Left hindlimb (tissue), 1 donor: ENCODE data around the gene GULP1.

Experiments used
- DNase-seq: peaks from one replicate; pipeline ENCODE4 v3.0.0-alpha.2; 2018

Gene GULP1

GRCh38 chr2:188381614-188382013, 89.9 kb downstream of the GULP1 start:
- no peak for DNase-seq

DNA sequence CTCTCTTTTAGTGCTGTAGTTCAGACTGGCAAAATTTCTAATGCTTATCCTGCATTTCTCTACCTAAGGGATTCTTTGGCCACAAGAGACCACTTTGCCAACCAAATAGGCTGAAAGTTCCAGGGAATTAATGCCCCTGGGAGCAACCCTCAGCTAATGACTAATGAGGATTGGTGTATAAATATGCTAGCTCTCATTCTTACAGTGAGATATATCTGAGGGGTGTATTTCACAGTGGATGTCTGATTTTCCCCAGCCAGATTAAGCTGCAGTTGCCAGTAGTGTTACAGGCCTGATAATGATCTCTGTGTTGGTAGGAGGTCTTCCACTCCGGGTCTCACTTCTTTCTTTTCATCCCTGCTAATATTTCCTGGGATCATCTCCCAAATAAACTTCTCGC, 90.4 kb downstream of the GULP1 start:
- no peak for DNase-seq

DNA sequence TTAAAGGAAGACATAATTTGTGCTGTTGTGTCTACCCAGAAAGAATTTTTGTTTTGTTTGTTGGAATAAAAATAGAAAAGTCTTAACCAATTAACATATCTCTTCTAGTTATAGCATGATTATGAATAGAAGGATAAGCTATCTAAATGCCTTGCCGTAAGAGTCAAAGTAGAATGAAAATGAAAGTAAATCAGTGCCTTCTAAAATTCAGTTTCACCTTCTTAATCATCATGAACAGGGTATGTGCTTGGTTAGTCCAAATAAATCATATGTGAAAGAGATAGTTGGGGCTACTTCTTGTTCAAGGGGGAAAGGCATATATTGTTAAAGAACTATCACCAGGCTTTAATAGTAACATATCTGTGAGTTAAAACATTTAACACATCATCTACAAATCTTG, 91.5 kb downstream of the GULP1 start:
- no peak for DNase-seq

DNA sequence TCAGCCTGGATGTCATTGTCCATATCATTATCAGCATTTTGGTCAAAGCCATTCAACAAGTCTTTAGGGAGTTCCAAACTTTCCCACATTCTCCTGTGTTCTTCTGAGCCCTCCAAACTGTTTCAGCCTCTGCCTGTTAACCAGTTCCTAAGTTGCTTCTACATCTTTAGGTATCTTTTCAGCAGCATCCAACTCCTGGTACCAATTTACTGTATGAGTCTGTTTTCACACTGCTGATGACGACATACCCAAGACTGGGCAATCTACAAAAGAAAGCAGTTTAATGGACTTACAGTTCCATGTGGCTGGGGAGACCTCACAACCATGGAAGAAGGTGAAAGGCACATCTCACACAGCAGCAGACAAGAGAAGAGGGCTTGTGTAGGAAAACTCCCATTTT, 94.2 kb downstream of the GULP1 start:
- no peak for DNase-seq

DNA sequence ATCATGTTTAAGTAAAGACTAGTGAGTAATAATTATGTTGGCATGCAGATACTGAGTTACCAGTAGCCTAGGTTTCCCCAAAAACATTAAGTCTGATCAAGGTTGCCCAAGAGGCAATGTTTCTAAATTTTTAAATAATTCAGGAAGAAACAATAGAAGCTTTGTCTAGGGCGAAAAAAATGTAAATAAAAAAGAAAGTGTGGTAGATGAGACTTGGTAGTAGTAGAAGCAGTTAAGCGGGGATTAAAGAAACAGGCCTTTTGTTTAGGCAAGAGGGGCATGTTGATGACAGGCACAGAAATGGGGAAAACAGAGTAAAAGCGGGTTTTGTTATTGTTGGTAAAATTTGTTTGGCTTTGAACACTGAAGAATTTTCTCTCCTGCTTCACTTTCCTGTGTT, 97.2 kb downstream of the GULP1 start:
- no peak for DNase-seq

DNA sequence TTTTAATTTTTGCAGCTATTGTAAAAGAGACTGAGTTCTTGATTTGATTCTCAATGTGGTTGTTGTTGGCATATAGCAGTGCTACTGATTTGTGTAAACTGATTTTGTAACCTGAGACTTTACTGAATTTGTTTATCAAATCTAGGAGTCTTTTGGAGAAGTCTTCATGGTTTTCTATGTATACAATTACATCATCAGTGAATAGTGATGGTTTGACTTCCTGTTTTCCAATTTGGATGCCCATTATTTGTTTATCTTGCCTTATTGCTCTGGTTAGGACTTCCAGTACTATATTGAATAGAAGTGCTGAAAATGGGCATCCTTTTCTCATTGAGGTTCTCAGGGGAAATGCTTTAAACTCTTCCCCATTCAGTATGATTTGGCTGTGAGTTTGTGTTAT, 99.7 kb downstream of the GULP1 start:
- DNase-seq: no peak

DNA sequence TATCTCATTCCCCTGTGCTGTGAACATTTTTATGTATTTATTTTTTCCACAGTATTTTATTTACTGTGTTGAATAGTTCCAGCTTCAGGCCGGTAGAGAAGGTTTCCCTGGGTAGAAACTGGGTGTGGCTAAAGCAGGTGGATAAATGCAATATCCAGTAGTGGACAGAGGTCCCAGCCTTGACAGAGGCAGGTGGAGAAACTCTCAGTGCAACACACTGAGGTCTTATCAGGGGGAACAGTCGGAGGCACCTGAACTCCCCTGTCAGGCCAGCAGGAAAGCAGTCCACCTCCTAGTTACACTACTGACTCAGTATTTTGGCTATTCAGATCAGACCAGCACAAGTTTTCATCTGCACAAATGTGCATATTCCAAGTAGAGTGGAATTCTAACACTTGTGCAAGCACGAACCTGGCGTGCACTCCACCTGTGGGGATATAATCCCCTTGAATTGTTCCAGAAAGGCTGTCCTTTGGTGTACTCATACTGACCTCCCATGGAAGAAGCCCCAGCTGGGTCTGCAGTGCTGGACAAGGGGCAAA, 103.3 kb downstream of the GULP1 start:
- DNase-seq: no peak

GRCh38 chr2:188395903-188396689, 104.4 kb downstream of the GULP1 start:
- DNase-seq: peak; percentile 75

GRCh38 chr2:188399159-188399558, 107.5 kb downstream of the GULP1 start:
- no peak for DNase-seq

GRCh38 chr2:188403676-188404075, 112.0 kb downstream of the GULP1 start:
- DNase-seq: no peak

DNA sequence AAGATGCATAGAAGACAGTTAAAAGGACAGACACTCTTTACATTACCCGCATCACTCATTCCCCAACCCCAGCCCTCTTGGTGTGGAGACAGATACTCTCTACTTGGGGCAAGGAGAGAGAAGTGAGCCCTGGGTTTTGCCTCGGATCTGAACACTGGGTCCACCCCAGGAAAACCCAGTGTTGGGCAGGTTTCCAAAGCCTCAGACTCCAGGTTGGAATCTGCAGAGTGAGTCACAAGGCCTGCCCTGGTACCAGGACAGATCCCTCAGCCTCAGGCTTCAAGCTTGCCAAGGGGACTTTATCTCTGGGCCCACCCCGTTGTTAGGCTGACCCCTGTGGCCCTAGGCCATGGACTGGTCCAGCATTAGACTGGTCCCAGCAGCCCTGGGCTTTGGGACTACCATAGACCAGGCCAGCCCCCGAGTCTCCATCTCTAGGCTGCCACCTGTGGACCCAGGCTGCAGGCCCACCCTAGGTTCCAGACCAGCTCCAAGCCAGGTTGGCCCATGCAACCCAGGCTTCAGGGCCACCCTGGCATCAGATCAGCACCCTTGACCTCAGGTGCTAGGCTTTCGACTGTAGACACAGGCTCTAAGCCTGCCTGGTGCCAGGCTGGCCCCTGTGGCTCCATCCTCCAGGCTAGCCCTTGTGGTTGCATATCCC, 112.8 kb downstream of the GULP1 start:
- no peak for DNase-seq

- no peak for DNase-seq
Measured at GRCh38 chr2:188406414-188406813, 114.7 kb downstream of the GULP1 start.

DNA sequence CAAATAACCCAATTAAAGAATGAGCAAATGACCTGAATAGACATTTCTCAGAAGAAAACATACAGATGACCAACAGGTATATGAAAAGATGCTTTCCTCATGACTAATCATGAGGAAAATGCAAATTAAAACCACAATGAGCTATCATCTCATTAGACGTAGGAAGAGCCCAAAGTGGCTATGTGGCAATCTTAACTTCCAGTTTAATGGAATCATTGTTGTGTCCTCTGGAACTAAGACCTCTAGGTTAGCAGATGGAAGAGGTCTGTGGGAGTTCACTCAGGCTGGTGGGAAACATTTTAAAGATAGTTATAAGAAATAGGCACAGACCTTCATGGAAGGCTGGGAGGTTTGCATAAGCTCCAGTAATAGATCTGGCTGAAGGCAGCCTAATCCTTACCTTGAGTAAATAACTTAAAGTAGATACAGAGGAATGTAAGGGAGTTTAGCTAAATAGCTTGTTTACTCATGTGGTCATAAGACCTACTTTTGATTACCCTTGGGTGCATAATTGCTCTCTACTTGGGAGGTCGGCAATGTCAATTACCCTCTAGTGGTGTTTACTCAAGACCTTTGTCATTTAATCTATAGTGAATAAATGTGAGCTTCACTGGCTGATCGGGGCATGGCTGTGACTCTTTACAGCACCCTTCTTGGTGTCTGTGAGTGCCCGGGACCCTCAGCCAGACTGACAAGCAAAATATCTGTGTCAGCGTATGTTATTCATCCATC, 119.0 kb downstream of the GULP1 start:
- no peak for DNase-seq

GRCh38 chr2:188412190-188412589, 120.5 kb downstream of the GULP1 start:
- no peak for DNase-seq

DNA sequence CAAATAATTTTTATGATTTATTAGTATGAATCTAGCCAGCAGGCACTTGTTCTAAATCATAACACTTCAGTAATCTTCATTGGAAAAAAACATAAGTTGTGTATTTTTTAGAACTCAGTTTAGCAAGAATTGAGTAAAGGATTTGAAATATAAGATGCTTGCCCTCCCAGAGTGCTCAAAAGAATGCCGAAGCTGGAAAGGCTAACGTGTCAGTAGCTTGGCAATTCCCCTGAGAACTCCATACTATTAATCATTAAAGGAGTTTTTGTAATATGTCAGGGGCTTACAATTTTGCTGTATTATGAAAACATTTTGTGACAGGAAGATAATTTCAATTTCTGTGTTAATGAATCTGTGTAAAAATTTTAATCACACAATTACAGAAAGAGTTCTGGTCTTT, 122.7 kb downstream of the GULP1 start:
- no peak for DNase-seq

GRCh38 chr2:188414869-188415753, 123.4 kb downstream of the GULP1 start:
- no peak for DNase-seq

DNA sequence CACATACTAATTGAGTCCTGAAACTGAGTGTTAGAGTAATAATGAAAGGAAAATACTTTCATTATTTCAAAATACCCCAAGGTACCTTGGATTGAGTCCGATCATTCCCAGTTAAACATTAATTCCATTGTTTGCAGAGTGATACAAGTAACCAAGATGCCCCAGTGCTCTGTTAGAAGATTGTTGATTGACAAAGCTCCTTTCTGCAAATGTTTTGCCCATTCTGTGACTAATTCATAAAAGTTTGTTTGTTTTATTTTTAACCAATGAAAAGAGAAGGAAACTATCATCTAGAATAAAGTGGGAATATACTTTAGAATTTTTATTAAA, 124.0 kb downstream of the GULP1 start:
- DNase-seq: no peak

GRCh38 chr2:188416367-188416766, 124.7 kb downstream of the GULP1 start:
- no peak for DNase-seq

- DNase-seq: no peak
Measured at GRCh38 chr2:188422726-188423125, 131.1 kb downstream of the GULP1 start.

- DNase-seq: no peak
Measured at GRCh38 chr2:188425266-188425665, 133.6 kb downstream of the GULP1 start.

DNA sequence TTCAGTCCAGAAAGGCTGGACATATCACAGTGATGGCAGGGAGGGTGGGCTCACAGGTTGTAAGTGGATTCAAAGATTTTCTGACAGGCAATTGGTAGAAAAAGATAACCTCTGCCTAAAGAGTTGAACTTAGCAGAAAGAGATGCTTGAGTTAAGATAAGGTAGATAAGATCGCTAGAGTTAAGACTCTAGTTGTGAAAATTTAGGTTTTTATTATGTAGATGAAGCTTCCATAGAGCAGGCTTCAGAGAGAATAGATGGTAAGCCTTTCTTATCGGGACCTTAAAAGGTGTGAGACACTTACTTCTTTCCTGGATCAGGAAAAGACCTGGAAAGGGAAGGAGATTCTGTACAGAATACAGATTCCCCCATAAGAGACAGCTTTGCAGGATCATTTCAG, 134.4 kb downstream of the GULP1 start:
- DNase-seq: no peak

- DNase-seq: no peak
Measured at GRCh38 chr2:188430705-188431104, 139.0 kb downstream of the GULP1 start.

GRCh38 chr2:188434018-188434417, 142.3 kb downstream of the GULP1 start:
- DNase-seq: no peak
